K562 (cell line): ENCODE data around the gene RPL35. TPM values are rescaled to one million over a fixed set of nuclear protein-coding genes. Genes with fewer than 3 reads are reported as not detected.
A peak's percentile ranks its signal among the peaks of the same experiment; 100 is the strongest.

Experiments used
- ATF3 ChIP-seq, 2 experiments: fragments of 450-650 bp in 1 of 2; sonication (generic) in 1 of 2; formaldehyde crosslinking in 1 of 2; IDR thresholded peaks in 1 of 2; conservative IDR thresholded peaks in 1 of 2; 2 replicates each; pipeline versions ENCODE4 v1.6.1 to v1.8.1; 2016 to 2023; ENCODE audit warnings: mild to moderate bottlenecking in 2 of 2, moderate library complexity in 2 of 2, inconsistent platforms in 1 of 2, missing genetic modification reagents in 1 of 2
- CREM ChIP-seq: IDR thresholded peaks from 2 replicates; pipeline ENCODE4 v1.6.1; 2014; ENCODE audit warnings: antibody characterized with exemption, low read depth
- FOXJ3 ChIP-seq: sonication (generic); formaldehyde crosslinking; IDR thresholded peaks from 2 replicates; pipeline ENCODE4 v1.4.0; 2020; ENCODE audit warnings: mild to moderate bottlenecking, missing genetic modification reagents
- L3MBTL2 ChIP-seq: fragments of 450-650 bp; IDR thresholded peaks from 2 replicates; pipeline ENCODE4 v1.6.1; 2016; ENCODE audit warnings: mild to moderate bottlenecking, moderate library complexity
- MAFG ChIP-seq: fragments of 450-650 bp; conservative IDR thresholded peaks from 2 replicates; pipeline ENCODE4 v1.6.1; 2016; ENCODE audit warnings: missing genetic modification characterization, missing compliant biosample characterization
- MEF2D ChIP-seq: conservative IDR thresholded peaks from 2 replicates; pipeline ENCODE4 v1.6.1; 2016; ENCODE audit warnings: low read depth, missing genetic modification characterization, missing compliant biosample characterization
- NR1H2 ChIP-seq: sonication (generic); formaldehyde crosslinking; IDR thresholded peaks from 2 replicates; pipeline ENCODE4 v1.4.0; 2020; ENCODE audit warnings: mild to moderate bottlenecking, missing genetic modification reagents
- NR2C2 ChIP-seq, 2 experiments: fragments of 200-800 bp in 1 of 2; sonication (Bioruptor generic) in 1 of 2; sonication (generic) in 1 of 2; formaldehyde crosslinking in 1 of 2; IDR thresholded peaks; 2 replicates each; pipeline versions ENCODE4 v1.6.1 to v1.8.0; 2016 to 2022; ENCODE audit warnings: mild to moderate bottlenecking in 1 of 2, missing compliant biosample characterization in 1 of 2, missing genetic modification characterization in 1 of 2, missing genetic modification reagents in 1 of 2
- POLR2H ChIP-seq: IDR thresholded peaks from 2 replicates; pipeline ENCODE4 v1.6.1; 2016; ENCODE audit warnings: missing genetic modification characterization, low read depth, mild to moderate bottlenecking, control low read depth, missing compliant biosample characterization, moderate library complexity
- ZBTB34 ChIP-seq: fragments of 250-450 bp; sonication (Bioruptor Pico); IDR thresholded peaks from 2 replicates; pipeline ENCODE4 v1.8.0; 2021; ENCODE audit warnings: mild to moderate bottlenecking, moderate library complexity
- ZFX ChIP-seq: sonication (generic); formaldehyde crosslinking; IDR thresholded peaks from 2 replicates; pipeline ENCODE4 v1.8.0; 2022; ENCODE audit warnings: mild to moderate bottlenecking, missing genetic modification reagents, moderate library complexity
- ZNF175 ChIP-seq: fragments of 200-800 bp; sonication (Bioruptor generic); IDR thresholded peaks from 2 replicates; pipeline ENCODE4 v1.6.1; 2016; ENCODE audit warnings: low read depth, mild to moderate bottlenecking, missing genetic modification characterization, missing compliant biosample characterization
- ZNF589 ChIP-seq: fragments of 200-800 bp; sonication (Bioruptor generic); IDR thresholded peaks from 2 replicates; pipeline ENCODE4 v1.6.1; 2016; ENCODE audit warnings: low read depth, missing genetic modification characterization, missing compliant biosample characterization
- polyA plus RNA-seq, 8 experiments: library from polyadenylated mRNA; depleted of rRNA in 4 of 8; stranded (reverse) in 5 of 8; unstranded in 3 of 8; fragments of >200 nt; fragmentation: Nextera tagmentation in 2 of 8; fragmentation: Illumina TruSeq in 1 of 8; extraction: Ambion mirVana in 2 of 8; extraction: Trizol in 1 of 8; gene quantifications; 2 replicates each; pipeline versions ENCODE4 v1.2.1 to v1.2.3, GENCODE V29; 2011 to 2014; ENCODE audit warnings: inconsistent platforms in 1 of 8, missing spikeins in 1 of 8
- total RNA-seq, 7 experiments: library from RNA; depleted of rRNA in 6 of 7; stranded (reverse); fragments of >200 nt in 6 of 7; fragmentation: Illumina TruSeq in 2 of 7; extraction: Trizol in 2 of 7; gene quantifications; 2 replicates each; pipeline versions ENCODE4 v1.2.1 to v1.2.3, GENCODE V29; 2011 to 2021; ENCODE audit warnings: low replicate concordance in 1 of 7
- TF ChIP-seq, protein P1 (sequence below), 2 experiments: fragments of 450-650 bp in 1 of 2; sonication (generic) in 1 of 2; formaldehyde crosslinking in 1 of 2; IDR thresholded peaks; 2 replicates each; pipeline versions ENCODE4 v1.7.1 to v1.9.0; 2016 to 2022; ENCODE audit warnings: inconsistent platforms in 1 of 2, mild to moderate bottlenecking in 1 of 2, missing genetic modification reagents in 1 of 2

The RPL35 gene
- total and polyA plus RNA-seq, 9 of the 15 experiments (the other 6 are each of a cell fraction or from before 2014, with no cell fraction given), result 1,755 to 5,101 (median 3,405) TPM

DNA sequence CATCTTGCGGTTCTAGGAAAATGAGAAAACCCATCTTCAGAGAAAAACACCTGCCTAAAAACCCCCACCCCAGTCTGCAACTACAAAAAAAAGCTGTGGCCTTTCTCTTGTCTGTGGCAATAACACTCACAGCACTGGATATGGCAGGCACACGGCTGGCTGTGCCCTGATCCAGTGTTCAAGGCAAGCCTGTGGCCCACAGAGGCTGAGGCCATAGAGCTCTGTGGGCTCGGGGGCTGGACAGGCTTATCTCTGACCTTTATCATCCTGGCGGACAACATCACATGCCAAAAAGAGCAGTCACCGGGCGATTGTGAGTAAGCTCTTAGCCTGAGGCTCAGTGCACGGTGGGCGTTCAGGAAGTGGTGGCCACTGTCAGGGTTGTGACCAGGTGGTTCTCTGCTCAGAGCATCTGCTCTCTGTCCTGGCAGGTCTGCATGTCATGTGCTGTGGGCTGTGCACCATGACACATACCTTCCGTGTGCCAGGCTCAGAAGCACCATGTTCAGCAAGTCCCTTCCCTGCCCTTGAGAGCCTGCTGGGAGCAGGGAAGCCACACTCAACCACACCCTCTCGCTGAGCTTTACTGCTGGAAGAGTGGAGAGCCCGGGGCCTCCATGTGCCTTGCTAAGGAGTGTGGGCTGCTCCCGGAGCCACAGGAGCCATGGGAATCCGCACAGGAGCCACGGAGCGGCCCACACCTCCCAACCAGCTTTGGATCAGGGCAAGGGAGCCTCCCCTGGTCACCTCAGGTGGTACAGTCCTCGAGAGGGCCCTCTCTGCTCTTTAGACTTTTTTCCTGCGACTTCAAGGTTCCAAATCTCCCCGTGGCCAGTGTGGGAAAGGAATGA, 43.1 kb downstream of the RPL35 start (continued):
- TF ChIP-seq ATF3 (IDR thresholded peaks at IDR 0.05) (peak; percentile 63), ATF3 (CRISPR knock-in tag; conservative IDR thresholded peaks at IDR 0.05) (no peak), FOXJ3 (CRISPR knock-in tag) (no peak), MEF2D (tag) (peak; percentile 59; the same call in 1 of the 2 replicates), NR1H2 (CRISPR knock-in tag) (no peak), POLR2H (tag) (no peak), CREM (peak; percentile 30; the same call in 1 of the 2 replicates), NR2C2 (CRISPR knock-in tag; IDR thresholded peaks at IDR 0.05) (no peak), NR2C2 (tag; IDR thresholded peaks at IDR 0.05) (peak; percentile 67), ZFX (CRISPR knock-in tag) (peak; percentile 26), ZNF589 (peak; percentile 54), L3MBTL2 (peak; percentile 73), ZBTB34 (no peak), ZNF175 (CRISPR knock-in tag) (no peak), MAFG (tag) (no peak)
- TF ChIP-seq, protein P1, sequence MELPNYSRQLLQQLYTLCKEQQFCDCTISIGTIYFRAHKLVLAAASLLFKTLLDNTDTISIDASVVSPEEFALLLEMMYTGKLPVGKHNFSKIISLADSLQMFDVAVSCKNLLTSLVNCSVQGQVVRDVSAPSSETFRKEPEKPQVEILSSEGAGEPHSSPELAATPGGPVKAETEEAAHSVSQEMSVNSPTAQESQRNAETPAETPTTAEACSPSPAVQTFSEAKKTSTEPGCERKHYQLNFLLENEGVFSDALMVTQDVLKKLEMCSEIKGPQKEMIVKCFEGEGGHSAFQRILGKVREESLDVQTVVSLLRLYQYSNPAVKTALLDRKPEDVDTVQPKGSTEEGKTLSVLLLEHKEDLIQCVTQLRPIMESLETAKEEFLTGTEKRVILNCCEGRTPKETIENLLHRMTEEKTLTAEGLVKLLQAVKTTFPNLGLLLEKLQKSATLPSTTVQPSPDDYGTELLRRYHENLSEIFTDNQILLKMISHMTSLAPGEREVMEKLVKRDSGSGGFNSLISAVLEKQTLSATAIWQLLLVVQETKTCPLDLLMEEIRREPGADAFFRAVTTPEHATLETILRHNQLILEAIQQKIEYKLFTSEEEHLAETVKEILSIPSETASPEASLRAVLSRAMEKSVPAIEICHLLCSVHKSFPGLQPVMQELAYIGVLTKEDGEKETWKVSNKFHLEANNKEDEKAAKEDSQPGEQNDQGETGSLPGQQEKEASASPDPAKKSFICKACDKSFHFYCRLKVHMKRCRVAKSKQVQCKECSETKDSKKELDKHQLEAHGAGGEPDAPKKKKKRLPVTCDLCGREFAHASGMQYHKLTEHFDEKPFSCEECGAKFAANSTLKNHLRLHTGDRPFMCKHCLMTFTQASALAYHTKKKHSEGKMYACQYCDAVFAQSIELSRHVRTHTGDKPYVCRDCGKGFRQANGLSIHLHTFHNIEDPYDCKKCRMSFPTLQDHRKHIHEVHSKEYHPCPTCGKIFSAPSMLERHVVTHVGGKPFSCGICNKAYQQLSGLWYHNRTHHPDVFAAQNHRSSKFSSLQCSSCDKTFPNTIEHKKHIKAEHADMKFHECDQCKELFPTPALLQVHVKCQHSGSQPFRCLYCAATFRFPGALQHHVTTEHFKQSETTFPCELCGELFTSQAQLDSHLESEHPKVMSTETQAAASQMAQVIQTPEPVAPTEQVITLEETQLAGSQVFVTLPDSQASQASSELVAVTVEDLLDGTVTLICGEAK (IDR thresholded peaks at IDR 0.05), result 0 out of 2 replicates have a peak, but pooled peaks have one; percentile 25
- TF ChIP-seq, protein P1 (CRISPR knock-in tag; IDR thresholded peaks at IDR 0.05), result no peak
